ENCODE results near the gene DACT3. TPM values are rescaled to one million over a fixed set of nuclear protein-coding genes. Genes with fewer than 3 reads are reported as not detected.

DACT3 gene
- total and polyA plus RNA-seq, 2 of the 13 experiments (the other 11 are each of a cell fraction or from before 2014, with no cell fraction given): 0.04 TPM; not detected in 1

DNA sequence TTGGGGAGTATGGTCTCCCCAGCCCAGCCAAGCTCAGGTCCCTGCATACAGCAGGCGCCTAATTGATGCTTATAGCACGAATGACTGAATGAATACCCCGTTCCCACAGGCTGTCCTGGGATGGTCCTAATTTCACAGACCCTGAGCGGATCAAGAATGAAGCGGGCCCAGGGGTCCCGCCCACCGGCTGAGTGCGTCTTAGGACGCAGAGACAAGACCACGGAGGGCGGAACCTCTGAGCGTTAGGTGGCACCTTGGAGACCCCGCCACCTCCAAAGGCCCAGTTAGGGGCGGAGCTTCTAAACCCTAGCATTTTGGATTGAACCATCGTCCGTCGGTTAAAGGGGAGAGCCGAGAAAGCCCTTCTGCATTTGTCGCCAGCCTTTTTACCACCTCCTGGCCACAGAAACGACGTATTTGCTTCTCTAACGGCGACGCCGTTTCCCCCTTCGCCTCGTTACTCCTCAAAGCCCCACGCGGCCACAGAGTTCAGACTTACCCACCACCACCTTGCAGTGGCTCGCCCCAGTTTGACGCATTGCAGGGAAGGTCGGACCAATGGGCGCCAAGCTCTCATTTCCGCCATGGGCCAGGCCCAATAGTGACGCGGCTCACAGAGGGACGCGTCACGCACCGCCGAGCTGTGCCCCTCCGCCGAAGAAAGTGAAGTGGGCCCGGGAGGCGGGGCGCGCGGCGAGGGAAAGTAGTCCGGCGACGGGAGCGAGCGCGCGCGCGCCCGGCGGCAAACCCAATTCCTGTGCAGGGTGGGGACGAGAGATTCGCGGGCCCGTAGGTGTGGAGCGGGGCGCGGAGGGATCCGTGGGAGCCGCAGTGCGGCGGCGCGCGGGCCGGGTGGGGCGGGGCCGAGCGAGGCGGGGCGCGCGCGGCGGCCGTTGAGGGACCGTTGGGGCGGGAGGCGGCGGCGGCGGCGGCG lies 60.3 kb downstream of the DACT3 start (continued):
- TF ChIP-seq, protein P1, sequence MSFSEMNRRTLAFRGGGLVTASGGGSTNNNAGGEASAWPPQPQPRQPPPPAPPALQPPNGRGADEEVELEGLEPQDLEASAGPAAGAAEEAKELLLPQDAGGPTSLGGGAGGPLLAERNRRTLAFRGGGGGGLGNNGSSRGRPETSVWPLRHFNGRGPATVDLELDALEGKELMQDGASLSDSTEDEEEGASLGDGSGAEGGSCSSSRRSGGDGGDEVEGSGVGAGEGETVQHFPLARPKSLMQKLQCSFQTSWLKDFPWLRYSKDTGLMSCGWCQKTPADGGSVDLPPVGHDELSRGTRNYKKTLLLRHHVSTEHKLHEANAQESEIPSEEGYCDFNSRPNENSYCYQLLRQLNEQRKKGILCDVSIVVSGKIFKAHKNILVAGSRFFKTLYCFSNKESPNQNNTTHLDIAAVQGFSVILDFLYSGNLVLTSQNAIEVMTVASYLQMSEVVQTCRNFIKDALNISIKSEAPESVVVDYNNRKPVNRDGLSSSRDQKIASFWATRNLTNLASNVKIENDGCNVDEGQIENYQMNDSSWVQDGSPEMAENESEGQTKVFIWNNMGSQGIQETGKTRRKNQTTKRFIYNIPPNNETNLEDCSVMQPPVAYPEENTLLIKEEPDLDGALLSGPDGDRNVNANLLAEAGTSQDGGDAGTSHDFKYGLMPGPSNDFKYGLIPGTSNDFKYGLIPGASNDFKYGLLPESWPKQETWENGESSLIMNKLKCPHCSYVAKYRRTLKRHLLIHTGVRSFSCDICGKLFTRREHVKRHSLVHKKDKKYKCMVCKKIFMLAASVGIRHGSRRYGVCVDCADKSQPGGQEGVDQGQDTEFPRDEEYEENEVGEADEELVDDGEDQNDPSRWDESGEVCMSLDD (CRISPR knock-in tag; IDR thresholded peaks at IDR 0.05; ENCODE audit: borderline replicate concordance): no peak; the same call in 1 of the 2 replicates
- TF ChIP-seq, protein P2, sequence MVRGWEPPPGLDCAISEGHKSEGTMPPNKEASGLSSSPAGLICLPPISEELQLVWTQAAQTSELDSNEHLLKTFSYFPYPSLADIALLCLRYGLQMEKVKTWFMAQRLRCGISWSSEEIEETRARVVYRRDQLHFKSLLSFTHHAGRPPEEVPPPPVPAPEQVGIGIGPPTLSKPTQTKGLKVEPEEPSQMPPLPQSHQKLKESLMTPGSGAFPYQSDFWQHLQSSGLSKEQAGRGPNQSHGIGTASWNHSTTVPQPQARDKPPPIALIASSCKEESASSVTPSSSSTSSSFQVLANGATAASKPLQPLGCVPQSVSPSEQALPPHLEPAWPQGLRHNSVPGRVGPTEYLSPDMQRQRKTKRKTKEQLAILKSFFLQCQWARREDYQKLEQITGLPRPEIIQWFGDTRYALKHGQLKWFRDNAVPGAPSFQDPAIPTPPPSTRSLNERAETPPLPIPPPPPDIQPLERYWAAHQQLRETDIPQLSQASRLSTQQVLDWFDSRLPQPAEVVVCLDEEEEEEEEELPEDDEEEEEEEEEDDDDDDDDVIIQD (CRISPR knock-in tag; IDR thresholded peaks at IDR 0.05; ENCODE audit: low read depth): peak; percentile 94
- TF ChIP-seq STAT5B (CRISPR knock-in tag; IDR thresholded peaks at IDR 0.05): peak; percentile 84; the same call in 1 of the 2 replicates
- TF ChIP-seq, protein P3, sequence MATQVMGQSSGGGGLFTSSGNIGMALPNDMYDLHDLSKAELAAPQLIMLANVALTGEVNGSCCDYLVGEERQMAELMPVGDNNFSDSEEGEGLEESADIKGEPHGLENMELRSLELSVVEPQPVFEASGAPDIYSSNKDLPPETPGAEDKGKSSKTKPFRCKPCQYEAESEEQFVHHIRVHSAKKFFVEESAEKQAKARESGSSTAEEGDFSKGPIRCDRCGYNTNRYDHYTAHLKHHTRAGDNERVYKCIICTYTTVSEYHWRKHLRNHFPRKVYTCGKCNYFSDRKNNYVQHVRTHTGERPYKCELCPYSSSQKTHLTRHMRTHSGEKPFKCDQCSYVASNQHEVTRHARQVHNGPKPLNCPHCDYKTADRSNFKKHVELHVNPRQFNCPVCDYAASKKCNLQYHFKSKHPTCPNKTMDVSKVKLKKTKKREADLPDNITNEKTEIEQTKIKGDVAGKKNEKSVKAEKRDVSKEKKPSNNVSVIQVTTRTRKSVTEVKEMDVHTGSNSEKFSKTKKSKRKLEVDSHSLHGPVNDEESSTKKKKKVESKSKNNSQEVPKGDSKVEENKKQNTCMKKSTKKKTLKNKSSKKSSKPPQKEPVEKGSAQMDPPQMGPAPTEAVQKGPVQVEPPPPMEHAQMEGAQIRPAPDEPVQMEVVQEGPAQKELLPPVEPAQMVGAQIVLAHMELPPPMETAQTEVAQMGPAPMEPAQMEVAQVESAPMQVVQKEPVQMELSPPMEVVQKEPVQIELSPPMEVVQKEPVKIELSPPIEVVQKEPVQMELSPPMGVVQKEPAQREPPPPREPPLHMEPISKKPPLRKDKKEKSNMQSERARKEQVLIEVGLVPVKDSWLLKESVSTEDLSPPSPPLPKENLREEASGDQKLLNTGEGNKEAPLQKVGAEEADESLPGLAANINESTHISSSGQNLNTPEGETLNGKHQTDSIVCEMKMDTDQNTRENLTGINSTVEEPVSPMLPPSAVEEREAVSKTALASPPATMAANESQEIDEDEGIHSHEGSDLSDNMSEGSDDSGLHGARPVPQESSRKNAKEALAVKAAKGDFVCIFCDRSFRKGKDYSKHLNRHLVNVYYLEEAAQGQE (IDR thresholded peaks at IDR 0.05; ENCODE audit: borderline replicate concordance in 1 of 2, low read depth in 1 of 2, low read length in 2 of 2): no peak
- TF ChIP-seq FOSL1 (CRISPR knock-in tag; IDR thresholded peaks at IDR 0.05; ENCODE audit: borderline replicate concordance): no peak
- TF ChIP-seq SIN3A (IDR thresholded peaks at IDR 0.05; ENCODE audit: borderline replicate concordance, low read depth, low read length): no peak
- TF ChIP-seq, protein P4, sequence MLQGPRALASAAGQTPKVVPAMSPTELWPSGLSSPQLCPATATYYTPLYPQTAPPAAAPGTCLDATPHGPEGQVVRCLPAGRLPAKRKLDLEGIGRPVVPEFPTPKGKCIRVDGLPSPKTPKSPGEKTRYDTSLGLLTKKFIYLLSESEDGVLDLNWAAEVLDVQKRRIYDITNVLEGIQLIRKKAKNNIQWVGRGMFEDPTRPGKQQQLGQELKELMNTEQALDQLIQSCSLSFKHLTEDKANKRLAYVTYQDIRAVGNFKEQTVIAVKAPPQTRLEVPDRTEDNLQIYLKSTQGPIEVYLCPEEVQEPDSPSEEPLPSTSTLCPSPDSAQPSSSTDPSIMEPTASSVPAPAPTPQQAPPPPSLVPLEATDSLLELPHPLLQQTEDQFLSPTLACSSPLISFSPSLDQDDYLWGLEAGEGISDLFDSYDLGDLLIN (CRISPR knock-in tag; IDR thresholded peaks at IDR 0.05; ENCODE audit: borderline replicate concordance): 0 out of 2 replicates have a peak, but pooled peaks have one; percentile 36
- TF ChIP-seq, protein P5, sequence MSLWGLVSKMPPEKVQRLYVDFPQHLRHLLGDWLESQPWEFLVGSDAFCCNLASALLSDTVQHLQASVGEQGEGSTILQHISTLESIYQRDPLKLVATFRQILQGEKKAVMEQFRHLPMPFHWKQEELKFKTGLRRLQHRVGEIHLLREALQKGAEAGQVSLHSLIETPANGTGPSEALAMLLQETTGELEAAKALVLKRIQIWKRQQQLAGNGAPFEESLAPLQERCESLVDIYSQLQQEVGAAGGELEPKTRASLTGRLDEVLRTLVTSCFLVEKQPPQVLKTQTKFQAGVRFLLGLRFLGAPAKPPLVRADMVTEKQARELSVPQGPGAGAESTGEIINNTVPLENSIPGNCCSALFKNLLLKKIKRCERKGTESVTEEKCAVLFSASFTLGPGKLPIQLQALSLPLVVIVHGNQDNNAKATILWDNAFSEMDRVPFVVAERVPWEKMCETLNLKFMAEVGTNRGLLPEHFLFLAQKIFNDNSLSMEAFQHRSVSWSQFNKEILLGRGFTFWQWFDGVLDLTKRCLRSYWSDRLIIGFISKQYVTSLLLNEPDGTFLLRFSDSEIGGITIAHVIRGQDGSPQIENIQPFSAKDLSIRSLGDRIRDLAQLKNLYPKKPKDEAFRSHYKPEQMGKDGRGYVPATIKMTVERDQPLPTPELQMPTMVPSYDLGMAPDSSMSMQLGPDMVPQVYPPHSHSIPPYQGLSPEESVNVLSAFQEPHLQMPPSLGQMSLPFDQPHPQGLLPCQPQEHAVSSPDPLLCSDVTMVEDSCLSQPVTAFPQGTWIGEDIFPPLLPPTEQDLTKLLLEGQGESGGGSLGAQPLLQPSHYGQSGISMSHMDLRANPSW (CRISPR knock-in tag; IDR thresholded peaks at IDR 0.05; ENCODE audit: borderline replicate concordance): no peak
- no peak for TF ChIP-seq ZNF317 (CRISPR knock-in tag; IDR thresholded peaks at IDR 0.05)
- TF ChIP-seq BRD4 (CRISPR knock-in tag; IDR thresholded peaks at IDR 0.05): peak; percentile 81
- TF ChIP-seq FOXK1 (CRISPR knock-in tag; IDR thresholded peaks at IDR 0.05; ENCODE audit: borderline replicate concordance, low read depth): peak; percentile 93
- TF ChIP-seq ZBTB21 (CRISPR knock-in tag; IDR thresholded peaks at IDR 0.05): no peak
- TF ChIP-seq ZNF282 (IDR thresholded peaks at IDR 0.05; ENCODE audit: partially characterized antibody): no peak
- TF ChIP-seq, protein P6, sequence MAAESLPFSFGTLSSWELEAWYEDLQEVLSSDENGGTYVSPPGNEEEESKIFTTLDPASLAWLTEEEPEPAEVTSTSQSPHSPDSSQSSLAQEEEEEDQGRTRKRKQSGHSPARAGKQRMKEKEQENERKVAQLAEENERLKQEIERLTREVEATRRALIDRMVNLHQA (CRISPR knock-in tag; IDR thresholded peaks at IDR 0.05): no peak
- peak; percentile 75 for TF ChIP-seq SRSF1 (optimal IDR thresholded peaks at IDR 0.05; ENCODE audit: low read depth, low read length)

All from HepG2 (cell line).